C4-2B (cell line): ENCODE data around the gene EID2.

Experiments
- H3K27ac ChIP-seq: fragments of 450-650 bp; 2 replicates; pipeline ENCODE4 v1.5.1; 2017
- CTCF ChIP-seq: fragments of 450-650 bp; conservative IDR thresholded peaks from 2 replicates; pipeline ENCODE4 v1.5.1; 2017; ENCODE audit warnings: mild to moderate bottlenecking
- ZFX ChIP-seq: fragments of 450-650 bp; IDR thresholded peaks from 2 replicates; pipeline ENCODE4 v1.6.1; 2017

EID2 gene

GRCh38 chr19:39563408-39563807 is 23.4 kb upstream of the EID2 start:
- TF ChIP-seq ZFX (no peak), CTCF (no peak)
- H3K27ac ChIP-seq, result no peak overlapping the region

GRCh38 chr19:39558624-39559117 is 18.7 kb upstream of the EID2 start:
- no peak overlapping the region; the same call in 1 of the 2 replicates for H3K27ac ChIP-seq
- TF ChIP-seq CTCF (no peak), ZFX (no peak)

- peak overlapping the region; percentile 44 for H3K27ac ChIP-seq
- TF ChIP-seq ZFX (no peak), CTCF (no peak)
Observed at GRCh38 chr19:39557811-39558623, 18.1 kb upstream of the EID2 start.

- no peak overlapping the region for H3K27ac ChIP-seq
- TF ChIP-seq ZFX (no peak), CTCF (no peak)
Observed at GRCh38 chr19:39555883-39556282, 15.9 kb upstream of the EID2 start.

- no peak for TF ChIP-seq CTCF
- TF ChIP-seq ZFX, result no peak
- H3K27ac ChIP-seq, result no peak overlapping the region
Observed at GRCh38 chr19:39554701-39555311, 14.8 kb upstream of the EID2 start.

GRCh38 chr19:39553082-39553652 is 13.2 kb upstream of the EID2 start:
- TF ChIP-seq CTCF (no peak), ZFX (no peak)
- no peak overlapping the region for H3K27ac ChIP-seq

- TF ChIP-seq ZFX (no peak), CTCF (no peak)
- H3K27ac ChIP-seq, result no peak overlapping the region
Observed at GRCh38 chr19:39550197-39550596, 10.2 kb upstream of the EID2 start.
